GM19468 (cell line): ENCODE data around the gene CLEC4D.
"Not testable (repeated sequence)": the region's sequence is repeated elsewhere in the genome, so short reads cannot be mapped to it uniquely, and the experiment has no call there.

Experiments used
- ATAC-seq: cut with Tn5 transposase; IDR thresholded peaks from one replicate; pipeline ENCODE4 v1.9.1; 2021; ENCODE audit warnings: mild to moderate bottlenecking, moderate library complexity, moderate number of reproducible peaks; ENCODE audit not compliant: unreplicated experiment; ENCODE audit errors: extremely low read depth

The CLEC4D gene

DNA sequence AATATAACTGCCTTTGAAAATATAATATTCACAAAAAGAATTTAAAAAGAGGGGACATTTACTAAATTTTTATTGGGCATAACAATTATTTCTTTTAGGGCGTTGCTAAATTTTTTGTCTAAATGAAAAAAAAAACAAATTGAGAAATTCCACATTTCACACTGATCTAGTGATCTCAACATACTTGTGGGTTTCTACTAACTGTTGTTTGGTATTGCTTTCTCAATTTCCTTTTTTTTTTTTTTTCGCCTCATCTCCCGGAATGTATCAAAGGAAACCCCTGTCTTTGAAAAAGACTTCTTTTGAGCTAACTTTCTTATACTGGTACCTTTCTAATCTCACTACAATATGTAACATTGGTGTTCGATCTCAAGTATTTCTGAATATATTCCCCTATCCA lies at the start of gene CLEC4D:
TSS of gene CLEC4D (plus strand) at position 248 of the 400 bp plus-strand sequence. CDS start 230 bp downstream, outside the sequence.
- ATAC-seq = no peak

- ATAC-seq = no peak
Measured at GRCh38 chr12:8465301-8465996, 47.9 kb upstream of the CLEC4D start.

DNA sequence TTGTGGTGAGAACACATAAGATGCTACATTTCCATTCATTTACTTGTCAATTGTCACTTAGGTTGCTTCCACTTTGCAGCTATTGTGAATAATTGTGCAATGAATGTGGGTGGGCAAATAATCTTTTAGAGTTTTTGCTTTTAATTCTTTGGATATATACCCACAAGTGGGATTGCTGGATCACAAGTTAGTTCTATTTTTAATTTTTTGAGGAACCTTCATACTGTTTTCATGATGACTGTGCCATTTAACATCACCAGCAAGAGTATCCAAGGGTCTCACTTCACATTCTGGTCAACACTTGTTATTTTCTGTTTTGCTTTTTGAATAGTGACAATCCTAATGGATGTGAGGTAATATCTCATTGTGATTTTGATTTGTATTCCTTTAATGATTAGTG lies 47.1 kb upstream of the CLEC4D start:
- no peak for ATAC-seq

GRCh38 chr12:8471090-8471489 lies 42.2 kb upstream of the CLEC4D start:
- ATAC-seq = no peak

DNA sequence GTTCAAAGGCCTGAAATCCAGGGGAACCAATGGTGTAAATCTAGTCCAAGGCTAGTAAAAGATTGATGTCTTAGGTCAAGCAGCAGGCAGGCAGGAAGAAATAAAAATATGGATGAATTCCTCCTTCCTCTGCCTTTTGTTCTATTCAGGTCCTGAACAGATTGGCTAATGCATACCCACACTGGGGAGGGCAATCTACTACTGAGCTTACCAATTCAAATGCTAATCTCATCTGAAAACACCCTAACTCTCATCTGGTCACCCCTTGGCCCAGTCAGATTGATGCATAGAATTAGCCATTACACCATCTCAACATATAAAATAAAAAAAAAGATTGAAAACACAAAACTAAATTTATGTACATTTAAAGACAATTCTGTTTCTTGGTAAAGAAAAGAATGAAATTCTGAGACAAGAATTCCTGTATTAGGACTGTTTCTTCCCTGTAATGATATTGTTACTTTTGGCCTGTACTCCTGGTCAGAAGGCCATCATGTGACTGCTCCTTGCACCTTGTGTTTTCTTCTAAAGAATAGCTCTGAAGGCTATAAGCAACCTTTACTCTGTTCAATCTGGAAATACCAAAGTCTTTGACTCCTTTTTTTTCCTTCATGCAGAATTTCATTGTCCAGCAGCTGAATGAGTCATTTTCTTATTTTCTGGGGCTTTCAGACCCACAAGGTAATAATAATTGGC lies 37.6 kb upstream of the CLEC4D start:
- ATAC-seq = no peak

DNA sequence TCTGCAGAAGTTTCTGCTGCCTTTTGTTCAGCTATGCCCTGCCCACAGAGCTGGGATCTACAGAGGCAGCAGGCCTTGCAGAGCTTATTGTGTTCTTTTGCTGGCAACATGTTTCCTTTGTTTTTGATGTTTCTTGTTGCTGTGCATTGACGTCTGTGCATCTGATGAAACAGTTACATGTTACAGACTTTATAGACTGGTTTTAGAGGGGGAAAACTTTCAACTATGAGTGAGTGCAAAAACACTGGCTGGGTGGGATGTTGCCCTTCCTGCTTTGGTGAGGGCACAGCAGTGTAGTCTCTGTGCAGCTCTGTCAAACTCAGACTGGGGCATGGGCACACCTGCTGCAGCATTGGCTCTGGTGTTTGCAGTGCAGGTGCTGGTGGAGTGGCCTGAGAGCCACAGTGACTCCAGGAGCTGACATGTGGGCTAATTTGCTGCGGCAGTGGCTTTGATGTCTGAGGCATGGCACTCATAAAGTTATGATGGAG lies 30.7 kb upstream of the CLEC4D start:
- no peak for ATAC-seq

DNA sequence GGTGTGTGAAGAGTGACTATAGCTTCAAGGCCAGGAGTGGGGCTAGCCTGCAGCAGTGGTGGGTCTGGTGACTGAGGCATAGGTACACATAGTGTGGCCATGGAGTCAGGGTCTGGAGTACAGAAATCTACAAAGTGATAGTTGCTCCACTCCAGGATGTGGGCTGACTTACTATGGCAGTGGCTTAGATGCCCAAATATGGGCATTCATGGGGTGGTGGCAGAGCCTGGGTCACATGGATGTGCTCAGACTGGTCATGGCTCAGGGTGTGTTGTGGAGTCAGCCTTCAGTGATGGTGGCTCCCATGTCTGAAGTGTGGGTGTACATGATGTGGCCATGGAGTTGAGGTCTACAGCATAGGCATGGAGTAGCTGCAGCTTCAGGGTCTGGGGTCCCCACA lies 30.2 kb upstream of the CLEC4D start:
- no peak for ATAC-seq

DNA sequence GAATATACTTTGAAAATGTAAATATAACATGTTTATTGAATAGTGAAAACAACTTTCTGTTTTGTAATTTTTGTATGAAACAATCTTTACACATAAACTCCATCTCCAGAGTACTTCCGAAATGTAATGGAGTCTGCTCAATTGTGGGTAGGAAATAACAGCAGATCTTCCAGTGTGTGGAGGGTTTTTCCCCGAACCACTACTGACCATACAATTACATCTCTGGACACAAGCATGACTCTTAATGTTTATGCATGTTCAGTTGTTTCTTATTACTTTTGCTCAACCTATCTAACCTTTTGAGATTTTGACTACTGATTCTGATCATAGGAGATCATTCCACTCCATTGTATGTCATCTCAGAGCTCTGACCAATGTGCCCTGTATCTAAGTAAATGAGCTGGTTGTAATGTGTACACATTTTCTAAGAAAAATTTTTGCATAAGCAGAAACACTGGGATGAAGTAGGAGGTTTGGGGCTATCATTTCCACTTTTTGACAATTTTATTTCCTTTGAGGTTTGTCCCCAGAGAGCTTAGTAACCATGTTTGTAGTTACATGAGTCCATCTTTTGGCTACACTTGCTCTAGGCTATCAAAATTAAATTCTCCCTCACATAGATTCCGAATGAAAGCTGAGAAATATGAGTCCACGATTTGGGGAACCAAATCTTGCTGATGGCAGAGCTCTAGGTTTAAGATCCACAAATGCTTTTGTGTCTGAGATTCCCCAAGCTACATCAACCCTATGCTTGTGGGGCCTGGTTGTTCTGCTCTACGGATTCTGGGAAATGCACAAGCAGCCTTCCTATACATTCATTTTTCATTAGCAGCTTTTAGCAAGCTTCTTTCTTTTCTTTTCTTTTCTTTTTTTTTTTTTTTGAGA lies 21.4 kb upstream of the CLEC4D start:
- no peak for ATAC-seq

DNA sequence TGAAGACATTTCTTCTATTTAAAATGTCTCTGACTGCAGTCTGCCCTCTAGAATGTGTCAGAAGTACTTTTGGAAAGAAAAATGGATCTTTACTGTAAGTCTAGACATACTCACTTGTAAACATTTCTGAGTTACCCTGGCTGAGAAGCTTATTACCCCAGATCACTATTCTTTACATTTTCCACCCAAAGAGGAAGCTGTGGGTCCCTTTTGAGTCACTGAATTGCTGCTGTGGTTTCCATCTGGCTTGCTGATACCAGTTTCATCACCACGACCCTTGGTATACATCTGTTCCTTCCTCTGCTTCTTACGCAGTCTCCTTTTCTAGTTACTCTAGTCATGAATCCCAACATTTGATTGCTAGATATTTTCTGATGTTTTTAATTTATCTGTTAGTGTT lies 20.2 kb upstream of the CLEC4D start:
- ATAC-seq = peak; percentile 88

- not testable (repeated sequence) for ATAC-seq
Measured at GRCh38 chr12:8495671-8496070, 17.6 kb upstream of the CLEC4D start.

- ATAC-seq = not testable (repeated sequence)
Measured at GRCh38 chr12:8496074-8496473, 17.2 kb upstream of the CLEC4D start.

GRCh38 chr12:8499616-8500015 lies 13.7 kb upstream of the CLEC4D start:
- ATAC-seq = no peak

- no peak for ATAC-seq
Measured at GRCh38 chr12:8501720-8502119, 11.6 kb upstream of the CLEC4D start.

- no peak for ATAC-seq
Measured at GRCh38 chr12:8504351-8504750, 9.0 kb upstream of the CLEC4D start.

GRCh38 chr12:8507596-8507995 lies 5.7 kb upstream of the CLEC4D start:
- no peak for ATAC-seq

GRCh38 chr12:8508223-8508622 lies 5.1 kb upstream of the CLEC4D start:
- no peak for ATAC-seq

DNA sequence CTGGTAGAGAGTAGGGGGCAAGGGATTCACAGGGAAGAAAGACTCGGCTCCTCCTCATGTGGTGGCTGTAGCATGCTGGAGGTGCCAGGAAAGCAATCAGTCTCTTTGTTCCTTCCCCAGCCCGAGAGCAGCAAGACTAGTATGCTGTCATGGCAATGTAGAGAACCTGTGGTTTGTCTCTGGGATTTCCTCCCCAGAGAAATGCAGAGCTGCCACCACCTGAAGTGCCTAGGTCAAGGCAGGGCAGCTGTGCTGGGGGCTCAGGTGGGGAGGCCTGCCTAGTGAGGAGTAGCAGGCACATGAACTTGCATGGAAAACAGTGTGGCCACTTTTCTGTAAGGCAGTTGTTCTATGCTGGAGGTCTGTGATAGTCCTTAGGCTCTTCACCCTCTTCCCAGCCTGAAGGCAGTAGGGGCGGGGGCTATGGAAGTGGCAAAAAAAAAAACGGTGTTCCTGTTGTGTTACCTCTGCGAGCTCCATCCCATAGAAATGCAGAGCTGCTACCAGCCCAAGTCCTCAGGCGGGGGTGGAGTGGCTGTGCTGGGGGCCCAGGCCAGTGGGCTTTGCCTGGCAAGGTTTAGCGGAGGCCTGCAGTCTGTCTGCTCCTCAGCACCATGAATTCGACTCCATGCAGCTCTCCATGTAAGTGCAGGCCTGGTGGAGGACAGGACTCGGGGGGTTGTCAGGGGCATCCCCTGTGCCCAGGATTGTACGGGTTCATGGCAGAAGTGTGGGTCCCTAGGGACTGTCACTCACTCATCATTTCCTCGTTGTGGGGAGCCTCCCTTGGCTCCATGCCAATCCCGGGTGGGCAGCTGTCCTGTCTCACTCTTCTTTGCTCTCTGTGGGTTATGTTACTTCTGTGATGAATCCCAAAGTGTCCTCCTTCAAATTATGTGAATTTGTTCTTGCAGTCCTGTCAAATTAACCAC lies 4.1 kb upstream of the CLEC4D start:
- no peak for ATAC-seq

DNA sequence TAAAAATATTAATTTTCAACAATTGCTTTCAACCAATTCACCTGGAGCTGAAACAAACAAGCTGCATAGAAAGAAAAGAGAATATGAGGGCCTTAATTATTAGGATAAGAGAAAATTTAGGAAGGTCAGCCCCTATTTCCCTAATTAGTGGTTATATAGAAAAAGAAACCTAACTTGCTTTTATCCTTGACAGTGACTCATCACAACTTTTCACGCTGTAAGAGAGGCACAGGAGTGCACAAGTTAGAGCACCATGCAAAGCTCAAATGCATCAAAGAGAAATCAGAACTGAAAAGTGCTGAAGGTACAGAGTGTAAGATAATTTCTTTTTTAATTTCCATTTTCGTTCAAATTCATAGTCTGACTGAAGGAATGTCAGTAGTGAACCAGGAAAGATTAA lies 4.7 kb downstream of the CLEC4D start:
- no peak for ATAC-seq

DNA sequence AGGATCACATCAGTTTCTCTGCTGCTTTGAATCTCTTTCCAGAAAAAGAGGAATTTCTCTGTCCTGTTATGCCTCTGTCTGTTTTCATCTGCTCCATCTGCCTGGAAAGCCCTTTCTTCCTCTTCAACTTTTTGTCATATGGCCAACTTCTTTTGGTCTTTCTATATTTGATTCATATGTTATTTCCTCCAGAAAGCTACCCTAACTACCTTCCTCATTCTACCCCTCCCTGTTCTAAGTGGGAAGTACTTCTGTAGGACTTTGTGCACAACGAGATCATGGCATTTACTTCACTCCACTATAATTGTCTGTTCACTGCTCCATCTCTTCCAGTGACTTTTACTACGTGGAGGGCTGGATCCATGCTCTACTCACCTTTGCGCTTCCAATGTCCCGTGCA lies 5.9 kb downstream of the CLEC4D start:
- ATAC-seq = no peak
